HG03135 (cell line): ENCODE results near the gene INCENP.

Source experiments
- ATAC-seq: cut with Tn5 transposase; IDR thresholded peaks from one replicate; pipeline ENCODE4 v1.9.1; 2021; ENCODE audit warnings: mild to moderate bottlenecking, moderate library complexity; ENCODE audit not compliant: unreplicated experiment

INCENP gene

DNA sequence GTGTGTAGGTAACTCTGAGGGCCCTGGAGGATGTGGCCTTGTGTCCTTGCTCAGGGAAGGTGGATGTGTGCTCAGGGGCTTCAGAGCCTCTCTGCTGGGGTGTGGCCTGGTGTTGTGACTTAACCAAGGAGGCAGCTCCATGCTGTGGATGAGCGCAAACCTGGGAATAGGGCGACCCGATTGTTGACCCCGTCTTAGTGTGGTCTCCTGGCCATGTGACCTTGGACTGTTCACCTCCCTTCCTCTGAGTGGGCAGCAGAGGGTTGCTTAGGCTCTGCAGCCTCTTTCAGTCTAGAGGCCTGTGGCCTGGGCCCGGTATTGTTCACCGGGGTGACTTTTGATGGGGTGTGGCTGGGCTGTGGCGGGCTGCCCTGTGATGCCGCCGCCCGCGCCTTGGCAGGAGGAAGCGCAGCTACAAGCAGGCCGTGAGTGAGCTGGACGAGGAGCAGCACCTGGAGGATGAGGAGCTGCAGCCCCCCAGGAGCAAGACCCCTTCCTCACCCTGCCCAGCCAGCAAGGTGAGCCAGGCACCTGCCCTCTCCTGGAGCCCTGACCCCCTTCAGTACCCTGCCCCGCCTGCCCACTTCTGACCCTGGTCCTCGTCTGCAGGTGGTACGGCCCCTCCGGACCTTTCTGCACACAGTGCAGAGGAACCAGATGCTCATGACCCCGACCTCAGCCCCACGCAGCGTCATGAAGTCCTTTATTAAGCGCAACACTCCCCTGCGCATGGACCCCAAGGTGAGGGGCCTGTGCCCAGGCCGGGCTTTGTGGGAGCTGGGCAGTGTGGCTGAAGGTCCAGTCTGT is 16.7 kb downstream of the INCENP start:
- no peak for ATAC-seq

DNA sequence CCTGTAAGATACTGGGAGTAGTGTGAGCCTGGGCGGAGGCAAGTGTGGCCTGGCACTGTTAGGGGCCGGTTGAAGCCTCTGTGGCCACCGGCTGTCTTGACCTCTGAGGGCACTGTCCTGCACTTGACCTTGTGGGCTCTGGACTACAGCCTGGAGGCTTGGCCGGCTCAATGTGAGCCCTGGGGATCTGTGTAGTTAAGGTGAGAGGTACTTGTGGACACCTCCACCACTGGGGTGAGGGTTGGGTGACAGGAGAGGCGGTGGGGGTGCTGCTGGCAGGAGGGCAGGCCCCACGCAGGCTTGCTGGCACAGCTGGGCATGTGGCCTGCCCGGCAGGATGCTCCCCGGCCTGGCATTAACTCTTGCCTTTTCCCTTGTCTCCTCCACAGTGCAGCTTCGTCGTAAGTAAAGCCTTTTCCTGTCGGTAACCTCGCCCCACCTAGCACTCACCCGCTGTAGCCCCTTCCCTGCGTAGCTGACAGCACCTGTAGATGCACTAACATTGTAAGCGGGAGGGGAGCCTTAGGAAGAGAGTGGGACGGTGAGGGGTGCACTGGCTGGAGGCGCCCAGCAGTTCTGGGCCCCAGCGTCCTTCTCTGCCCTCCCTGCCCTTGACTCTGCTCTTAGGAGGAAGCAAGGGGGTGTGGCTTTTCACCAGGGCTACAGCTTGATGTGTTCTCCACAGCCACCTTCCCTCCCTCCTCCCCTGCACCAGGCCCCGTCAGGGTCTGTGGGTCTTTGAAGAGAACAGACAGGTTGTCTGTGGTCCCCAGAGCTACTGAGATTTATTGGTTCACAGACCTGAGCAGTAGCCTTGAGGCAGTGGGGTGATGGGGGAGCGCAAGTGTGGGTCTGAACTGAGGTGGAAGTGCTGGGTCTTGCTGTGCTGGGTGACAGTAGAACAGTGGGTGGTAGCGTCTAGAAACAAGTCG is 17.6 kb downstream of the INCENP start:
- no peak for ATAC-seq

DNA sequence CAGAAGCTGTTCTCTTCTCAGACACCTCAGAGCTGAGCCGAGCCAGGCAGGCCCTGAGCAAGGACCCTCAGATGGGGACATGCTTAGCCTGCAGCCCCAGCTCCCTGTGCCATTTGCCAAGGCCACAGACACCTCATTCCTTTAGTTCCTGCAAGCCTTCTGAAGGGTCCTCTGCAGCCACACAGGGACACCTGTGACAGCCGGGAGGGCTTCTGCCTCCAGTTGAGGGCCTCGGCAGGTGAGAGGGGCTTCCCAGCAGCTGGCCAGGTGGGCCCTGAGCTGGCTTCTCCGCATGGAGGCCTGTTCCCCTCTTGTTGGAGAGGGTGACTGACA is 18.2 kb downstream of the INCENP start:
- ATAC-seq: no peak

DNA sequence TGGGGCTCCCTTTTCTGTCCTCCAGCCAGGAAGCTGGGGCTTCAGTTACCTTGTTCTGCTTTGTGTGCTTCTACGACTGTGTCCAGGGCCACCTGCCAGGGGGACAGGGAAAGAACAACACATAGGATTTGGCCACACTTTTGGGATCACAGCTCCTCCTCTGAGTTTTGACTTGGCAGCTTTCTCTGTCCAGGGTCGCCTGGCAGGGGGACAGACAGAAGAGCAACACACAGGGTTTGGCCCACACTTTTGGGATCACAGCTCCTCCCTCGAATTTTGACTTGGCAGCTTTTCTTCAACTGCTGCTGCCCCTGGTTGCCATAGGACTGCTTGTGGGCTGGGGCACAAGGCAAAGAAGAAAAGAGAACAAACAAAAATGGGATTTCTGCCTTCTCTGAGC is 19.1 kb downstream of the INCENP start:
- ATAC-seq: no peak

DNA sequence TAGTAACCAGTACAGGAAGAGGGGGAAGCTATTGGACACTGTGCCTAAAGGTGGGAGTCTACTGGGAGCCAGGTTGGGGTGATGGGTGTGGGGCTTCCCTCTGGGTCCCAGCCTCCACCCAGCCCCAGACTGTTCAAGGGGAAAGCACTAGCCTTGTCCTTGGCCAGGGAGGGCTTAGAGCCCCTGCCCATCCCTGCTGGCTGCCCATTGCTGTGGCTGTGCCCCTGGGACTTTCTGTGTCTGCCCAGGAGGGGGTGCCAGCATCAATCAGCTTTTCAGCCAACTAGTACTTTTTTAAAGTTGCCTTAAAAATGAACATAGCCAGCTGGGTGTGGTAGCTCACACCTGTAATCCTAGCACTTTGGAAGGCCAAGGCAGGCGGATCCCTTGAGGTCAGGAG is 19.9 kb downstream of the INCENP start:
- ATAC-seq: no peak

DNA sequence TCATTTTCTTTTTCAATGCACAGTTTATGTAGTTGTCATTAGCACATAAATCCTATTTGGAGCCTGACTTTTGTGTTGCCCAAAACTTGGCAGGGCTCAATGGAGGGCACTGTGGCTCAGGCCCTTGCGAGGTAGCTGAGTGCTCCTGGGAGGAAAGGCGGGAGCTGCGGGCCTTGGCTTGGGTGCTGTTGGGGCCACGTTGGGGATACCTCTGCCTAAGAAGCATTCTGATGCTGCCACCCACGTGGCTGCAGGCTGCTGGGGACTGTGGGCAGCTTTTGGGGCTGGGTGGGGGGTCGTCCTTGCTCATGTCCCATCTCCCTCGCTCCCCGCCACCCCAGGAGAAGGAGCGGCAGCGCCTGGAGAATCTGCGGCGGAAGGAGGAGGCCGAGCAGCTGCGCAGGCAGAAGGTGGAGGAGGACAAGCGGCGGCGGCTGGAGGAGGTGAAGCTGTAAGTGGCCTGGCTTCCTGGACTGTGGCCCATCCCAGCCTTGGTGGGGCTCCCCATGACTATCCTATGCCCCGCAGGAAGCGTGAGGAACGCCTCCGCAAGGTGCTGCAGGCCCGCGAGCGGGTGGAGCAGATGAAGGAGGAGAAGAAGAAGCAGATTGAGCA is 20.9 kb downstream of the INCENP start:
- no peak for ATAC-seq

DNA sequence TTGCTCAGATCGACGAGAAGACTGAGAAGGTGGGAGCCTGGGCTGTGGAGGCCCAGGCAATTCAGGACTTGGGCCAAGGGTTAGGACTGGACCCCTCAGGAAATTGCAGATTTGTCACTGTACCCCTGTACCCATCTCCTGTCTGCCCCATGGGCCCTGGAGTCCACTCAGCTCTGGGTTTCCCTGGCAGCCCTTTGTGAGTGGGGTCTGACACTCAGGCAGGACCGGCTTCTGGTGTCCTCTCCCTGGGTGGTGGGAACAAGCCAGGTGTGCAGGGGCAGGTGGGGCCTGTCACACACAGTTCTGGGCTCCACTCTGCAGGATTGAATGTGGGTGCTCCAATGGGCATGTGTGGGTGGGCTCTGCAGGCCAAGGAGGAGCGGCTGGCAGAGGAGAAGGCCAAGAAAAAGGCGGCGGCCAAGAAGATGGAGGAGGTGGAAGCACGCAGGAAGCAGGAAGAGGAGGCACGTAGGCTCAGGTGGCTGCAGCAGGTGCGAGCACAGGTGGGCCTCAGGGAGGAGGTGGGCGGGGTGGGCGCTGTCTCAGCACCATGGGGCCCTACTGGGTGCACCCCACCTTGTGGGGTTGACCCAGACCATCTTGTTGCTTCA is 21.6 kb downstream of the INCENP start:
- no peak for ATAC-seq

DNA sequence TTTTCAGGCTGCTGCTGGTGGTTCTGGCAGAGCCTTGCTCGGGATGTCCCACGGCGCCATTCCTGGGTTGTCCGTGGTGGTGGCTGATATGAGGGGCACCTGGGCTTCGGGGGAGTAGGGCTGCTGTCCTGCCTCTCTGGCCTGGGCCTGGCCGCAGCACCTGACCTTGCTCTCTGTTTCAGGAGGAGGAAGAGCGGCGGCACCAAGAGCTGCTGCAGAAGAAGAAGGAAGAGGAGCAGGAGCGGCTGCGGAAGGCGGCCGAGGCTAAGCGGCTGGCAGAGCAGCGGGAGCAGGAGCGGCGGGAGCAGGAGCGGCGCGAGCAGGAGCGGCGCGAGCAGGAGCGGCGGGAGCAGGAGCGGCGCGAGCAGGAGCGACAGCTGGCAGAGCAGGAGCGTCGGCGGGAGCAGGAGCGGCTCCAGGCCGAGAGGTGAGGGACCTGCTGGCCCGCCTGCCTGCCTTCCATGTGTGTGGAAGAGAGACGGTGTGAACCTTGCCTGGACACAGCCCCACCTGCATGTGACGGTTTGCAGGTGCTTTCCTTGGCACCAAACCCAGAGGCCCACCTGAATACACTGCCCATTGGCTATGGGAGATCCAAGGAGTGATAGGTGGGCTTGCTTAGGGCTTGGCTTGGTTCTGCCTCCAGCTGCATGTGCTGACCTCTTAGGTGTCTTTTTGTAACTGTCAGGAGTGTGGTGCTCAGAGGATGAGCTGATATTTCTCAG is 22.8 kb downstream of the INCENP start:
- no peak for ATAC-seq

DNA sequence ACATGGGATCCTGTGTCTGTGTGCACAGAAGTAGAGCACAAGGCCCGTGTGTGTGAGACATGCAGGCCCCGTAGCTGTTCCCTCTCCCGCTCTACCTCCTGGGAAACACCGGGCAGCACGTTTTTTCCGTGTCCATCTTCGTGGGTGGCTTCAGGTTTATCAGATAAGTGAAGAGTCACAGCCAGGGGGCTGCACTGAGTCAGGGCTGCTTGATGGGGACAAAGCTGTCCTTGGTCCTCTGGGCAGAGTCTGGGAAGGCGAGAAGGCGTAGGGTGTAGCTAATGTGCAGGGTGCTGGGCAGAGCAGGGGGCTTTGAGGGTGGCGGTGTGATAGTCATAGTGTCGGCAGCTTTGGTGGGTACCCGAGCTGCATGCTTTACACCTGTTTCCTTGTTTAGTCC is 23.7 kb downstream of the INCENP start:
- ATAC-seq: no peak

DNA sequence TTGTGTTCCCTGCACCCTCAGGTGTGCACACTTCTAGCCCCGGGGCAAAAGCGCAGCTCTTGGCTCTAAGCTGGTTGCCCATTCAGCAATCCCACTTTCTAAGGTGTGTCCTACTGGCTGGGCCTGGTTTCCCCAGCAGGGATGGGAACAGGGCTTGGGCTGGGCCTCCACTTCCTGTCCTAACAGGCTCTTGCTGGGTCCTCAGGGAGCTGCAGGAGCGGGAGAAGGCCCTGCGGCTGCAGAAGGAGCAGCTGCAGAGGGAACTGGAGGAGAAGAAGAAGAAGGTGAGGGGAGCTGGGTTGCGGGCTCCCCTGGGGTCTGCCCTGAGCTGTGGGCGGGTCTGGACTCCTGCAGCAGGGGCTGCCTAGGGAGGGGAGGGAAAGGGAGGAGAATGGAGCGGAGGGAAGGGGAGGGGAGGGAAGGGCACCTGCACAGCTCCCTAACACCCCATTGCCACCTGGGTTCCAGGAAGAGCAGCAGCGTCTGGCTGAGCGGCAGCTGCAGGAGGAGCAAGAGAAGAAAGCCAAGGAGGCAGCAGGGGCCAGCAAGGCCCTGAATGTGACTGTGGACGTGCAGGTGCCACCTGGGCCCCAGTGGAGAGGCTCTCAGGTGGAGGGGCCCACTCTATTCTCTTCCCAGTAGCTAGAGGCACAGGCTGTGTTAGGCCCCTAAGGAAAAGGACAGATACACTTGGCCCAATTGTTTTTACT is 24.6 kb downstream of the INCENP start:
- no peak for ATAC-seq

DNA sequence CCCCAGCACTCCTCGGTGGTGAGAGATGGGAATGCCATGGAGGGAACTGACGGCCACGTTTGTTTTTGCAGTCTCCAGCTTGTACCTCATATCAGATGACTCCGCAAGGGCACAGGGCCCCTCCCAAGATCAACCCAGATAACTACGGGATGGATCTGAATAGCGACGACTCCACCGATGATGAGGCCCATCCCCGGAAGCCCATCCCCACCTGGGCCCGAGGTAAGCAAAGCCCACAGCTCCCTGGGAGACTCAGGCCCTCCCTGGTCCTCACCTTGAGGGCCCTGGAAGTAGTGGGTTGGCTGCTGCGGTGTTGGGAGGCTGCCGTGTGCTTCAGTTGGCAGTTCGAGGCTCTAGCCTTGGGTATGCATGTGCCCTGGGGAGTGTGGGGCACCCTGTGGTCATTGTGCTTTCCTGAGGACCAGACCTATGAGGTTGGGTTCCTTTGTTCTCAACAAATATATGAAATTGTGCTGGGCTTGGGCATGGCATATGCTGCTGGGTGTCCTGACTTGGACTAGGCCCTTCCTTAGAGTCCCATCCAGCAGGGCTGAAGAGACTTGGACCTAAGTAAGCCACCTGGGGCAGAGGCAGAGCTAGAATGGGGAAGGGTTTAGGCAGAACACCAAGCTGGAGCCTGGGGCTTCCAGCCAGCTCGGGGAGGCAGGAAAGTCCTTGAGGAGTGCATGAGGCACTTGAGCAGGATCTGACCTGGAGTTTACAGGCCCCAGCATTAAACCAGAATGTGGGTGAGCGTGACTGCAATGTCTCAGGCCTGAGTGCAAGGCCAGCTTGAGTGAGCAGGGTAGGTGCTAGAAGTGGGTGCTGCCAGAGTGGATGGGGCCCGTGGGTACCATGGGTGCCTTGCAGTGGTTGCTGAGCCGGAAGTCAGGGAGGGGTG is 26.4 kb downstream of the INCENP start:
- ATAC-seq: no peak

DNA sequence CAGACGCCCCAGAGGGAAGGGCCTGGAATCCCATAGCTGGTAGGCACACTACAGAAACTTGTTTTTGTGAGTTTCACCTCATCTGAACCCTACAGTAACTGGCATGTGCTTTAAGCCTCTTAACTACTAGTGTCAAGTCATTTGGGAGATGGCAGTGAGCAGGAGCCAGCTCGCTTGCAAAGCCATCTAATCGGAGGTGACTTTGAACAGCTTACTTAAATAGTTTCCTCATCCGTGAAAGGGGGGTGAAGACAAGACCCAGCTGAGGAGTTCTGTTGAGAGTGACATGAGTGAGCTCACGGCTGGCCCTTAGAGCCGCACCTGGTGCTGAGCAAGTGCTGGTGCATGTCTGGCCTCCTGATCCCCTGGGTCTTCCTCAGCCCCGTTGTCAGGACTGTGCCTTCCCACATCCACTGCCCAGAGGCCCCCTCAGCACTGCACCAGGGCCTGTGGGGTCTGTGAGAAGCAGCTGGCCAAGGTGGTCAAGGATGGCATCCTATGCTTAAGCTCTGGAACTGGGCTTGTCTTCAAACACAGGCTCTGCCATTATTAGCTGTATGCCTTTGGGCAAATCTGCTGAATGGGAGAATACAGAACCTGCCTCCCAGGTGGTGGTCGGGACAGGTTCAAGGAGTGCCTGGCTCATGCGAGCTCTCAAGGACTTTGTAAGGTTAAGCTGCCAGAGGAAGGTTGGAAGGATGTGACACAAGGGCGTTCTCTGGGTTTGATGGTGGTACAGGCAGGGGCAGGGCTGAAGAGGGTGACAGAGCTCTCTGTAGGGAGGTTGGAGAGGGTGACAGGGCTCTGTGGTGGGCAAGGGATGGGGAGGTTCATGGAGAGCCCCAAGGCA is 27.3 kb downstream of the INCENP start:
- ATAC-seq: no peak

DNA sequence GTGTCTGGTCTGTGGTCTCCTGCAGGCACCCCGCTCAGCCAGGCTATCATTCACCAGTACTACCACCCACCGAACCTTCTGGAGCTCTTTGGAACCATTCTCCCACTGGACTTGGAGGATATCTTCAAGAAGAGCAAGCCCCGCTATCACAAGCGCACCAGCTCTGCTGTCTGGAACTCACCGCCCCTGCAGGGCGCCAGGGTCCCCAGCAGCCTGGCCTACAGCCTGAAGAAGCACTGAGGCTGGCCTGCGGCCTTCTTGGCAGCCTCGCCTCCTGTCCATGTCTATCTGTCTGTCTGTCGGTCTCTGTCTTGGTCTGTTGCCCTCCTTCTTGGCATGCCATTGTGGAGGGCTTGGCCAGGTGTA is 27.9 kb downstream of the INCENP start:
- no peak for ATAC-seq

DNA sequence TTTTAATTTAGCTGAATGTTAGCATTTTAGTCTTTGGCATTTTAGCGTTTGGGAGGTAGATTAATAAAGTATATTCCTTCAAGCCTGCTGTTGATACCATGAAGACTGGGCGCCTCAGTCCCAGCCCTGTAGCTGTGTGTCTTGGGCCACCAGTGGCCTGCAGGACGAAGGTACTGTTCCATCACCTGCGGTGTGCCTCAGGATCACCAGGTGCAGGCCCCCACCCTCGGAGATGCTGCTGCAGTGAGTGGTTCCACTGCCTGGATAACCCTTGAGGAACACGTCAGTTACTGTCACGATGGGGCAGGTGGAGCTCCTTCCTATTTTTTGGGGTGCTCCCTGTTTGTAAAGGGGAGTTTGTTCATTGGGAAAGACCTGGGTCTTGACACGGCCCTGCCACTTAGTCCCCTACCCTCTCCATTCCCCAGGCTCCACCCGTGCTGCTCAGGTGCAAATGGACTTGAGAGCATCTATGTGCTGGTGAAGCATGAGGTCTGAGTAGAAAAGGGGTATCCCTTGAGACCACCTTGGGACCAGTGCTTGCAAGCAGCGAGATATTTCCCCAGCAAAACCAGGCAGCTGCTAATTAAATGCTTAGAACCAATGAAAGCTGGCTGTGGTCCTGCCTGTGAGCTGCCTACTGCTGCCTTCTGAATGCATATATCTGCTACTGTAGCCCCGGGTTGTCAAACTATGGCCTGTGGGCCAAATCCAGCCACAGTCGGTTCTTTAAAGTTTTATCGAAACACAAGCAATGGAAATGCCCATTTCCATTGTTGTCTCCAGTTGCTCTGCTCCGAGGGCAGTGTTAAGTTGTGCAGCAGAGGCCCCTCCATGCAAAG is 28.7 kb downstream of the INCENP start:
- ATAC-seq: no peak

DNA sequence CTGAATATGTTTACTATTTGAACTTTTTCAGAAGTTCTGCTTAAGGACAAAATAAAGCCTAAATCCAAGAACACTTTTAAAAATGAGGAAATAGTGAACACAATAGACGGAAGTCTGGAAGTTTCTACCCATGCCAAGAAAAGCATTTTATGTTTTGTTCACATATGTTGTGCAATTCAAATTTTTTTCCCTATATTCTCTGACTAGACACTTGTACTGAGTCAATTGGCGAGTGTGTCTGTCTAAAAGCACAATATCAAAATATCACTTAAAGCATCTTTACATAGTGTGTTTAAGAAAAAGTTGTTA is 29.2 kb downstream of the INCENP start:
- no peak for ATAC-seq

DNA sequence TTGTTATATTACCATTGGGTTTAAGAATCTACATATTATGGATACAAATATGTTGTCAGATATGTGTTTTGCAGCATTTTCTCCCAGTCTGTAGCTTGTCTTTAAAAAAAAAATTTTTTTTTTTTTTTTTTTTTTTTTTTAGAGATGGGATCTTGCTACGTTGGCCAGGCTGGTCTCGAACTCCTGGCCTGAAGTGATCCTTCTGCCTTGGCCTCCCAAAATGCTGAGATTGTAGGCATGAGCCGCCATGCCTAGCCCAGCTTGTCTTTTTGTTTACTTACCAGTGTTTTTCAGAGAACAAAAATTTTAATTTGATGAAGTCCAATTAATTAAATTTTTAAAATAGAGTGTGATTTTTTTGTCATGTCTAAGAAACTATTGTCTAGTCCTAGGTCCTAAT is 29.8 kb downstream of the INCENP start:
- ATAC-seq: no peak

DNA sequence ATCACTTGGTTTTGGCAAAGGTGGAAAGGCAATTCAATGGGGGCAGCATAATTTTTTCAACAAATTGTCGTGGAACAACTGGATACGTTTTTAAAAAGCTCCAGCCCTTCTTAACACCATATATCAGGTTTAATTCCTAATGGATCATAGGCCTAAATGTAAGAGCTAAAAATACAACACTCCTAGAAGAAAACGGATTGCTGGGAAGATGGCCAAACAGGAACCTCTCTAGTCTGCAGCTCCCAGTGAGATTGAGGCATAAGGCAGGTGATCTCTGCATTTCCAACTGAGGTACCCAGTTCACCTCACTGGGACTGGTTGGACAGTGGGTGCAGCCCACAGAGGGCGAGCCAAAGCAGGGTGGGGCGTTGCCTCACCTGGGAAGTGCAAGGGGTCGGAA is 33.8 kb downstream of the INCENP start:
- no peak for ATAC-seq

DNA sequence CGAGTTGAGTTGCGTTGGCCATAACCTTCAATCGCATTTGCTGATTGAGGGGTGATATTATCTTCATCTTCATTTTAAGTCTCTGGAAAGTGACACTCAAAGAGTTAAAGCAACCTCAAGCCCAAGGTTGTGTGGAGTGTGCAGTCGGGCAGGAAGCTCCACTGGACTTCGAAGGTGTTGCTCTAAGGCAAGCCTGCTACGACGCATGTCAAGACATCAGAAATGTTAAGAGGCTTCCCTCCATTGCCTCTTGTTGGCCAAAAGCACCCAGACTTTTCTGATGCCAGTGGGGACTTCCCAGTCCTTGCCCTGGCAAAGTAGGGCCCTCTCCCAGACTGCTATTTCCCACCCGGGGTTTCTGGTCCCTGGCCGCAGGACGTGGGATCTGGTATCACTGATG is 42.6 kb downstream of the INCENP start:
- ATAC-seq: no peak
